ENCODE data around the gene NUP93.
"Not testable (repeated sequence)": the region's sequence is repeated elsewhere in the genome, so short reads cannot be mapped to it uniquely, and the experiment has no call there.

The NUP93 gene

GRCh38 chr16:56777482-56777881 is 47.6 kb downstream of the NUP93 start:
- DNase-seq (ENCODE audit: low read depth in 2 of 2), result no peak

- DNase-seq (ENCODE audit: low read depth in 2 of 2), result no peak
Observed at GRCh38 chr16:56779906-56780305, 50.0 kb downstream of the NUP93 start.

- DNase-seq (ENCODE audit: low read depth in 2 of 2), result no peak
Observed at GRCh38 chr16:56780646-56781045, 50.7 kb downstream of the NUP93 start.

- DNase-seq (ENCODE audit: low read depth in 2 of 2), result no peak
Observed at GRCh38 chr16:56781528-56781961, 51.6 kb downstream of the NUP93 start.

- DNase-seq (ENCODE audit: low read depth in 2 of 2), result no peak
Observed at GRCh38 chr16:56783344-56783743, 53.4 kb downstream of the NUP93 start.

- DNase-seq (ENCODE audit: low read depth in 2 of 2), result no peak
Observed at GRCh38 chr16:56785317-56785716, 55.4 kb downstream of the NUP93 start.

GRCh38 chr16:56787167-56787566 is 57.2 kb downstream of the NUP93 start:
- DNase-seq (ENCODE audit: low read depth in 2 of 2), result no peak

- DNase-seq (ENCODE audit: low read depth in 2 of 2), result no peak
Observed at GRCh38 chr16:56788435-56788834, 58.5 kb downstream of the NUP93 start.

- DNase-seq (ENCODE audit: low read depth in 2 of 2), result no peak
Observed at GRCh38 chr16:56789360-56789759, 59.4 kb downstream of the NUP93 start.

GRCh38 chr16:56792967-56793366 is 63.0 kb downstream of the NUP93 start:
- no peak for DNase-seq (ENCODE audit: low read depth in 2 of 2)

- no peak for DNase-seq (ENCODE audit: low read depth in 2 of 2)
Observed at GRCh38 chr16:56793492-56793891, 63.6 kb downstream of the NUP93 start.

- no peak for DNase-seq (ENCODE audit: low read depth in 2 of 2)
Observed at GRCh38 chr16:56795011-56795410, 65.1 kb downstream of the NUP93 start.

GRCh38 chr16:56797038-56797437 is 67.1 kb downstream of the NUP93 start:
- DNase-seq (ENCODE audit: low read depth in 2 of 2), result not testable (repeated sequence)

- no peak for DNase-seq (ENCODE audit: low read depth in 2 of 2)
Observed at GRCh38 chr16:56797861-56798260, 67.9 kb downstream of the NUP93 start.

- no peak for DNase-seq (ENCODE audit: low read depth in 2 of 2)
Observed at GRCh38 chr16:56798955-56799354, 69.0 kb downstream of the NUP93 start.

GRCh38 chr16:56800355-56800754 is 70.4 kb downstream of the NUP93 start:
- no peak for DNase-seq (ENCODE audit: low read depth in 2 of 2)

- DNase-seq (ENCODE audit: low read depth in 2 of 2), result no peak
Observed at GRCh38 chr16:56801762-56802161, 71.8 kb downstream of the NUP93 start.

- DNase-seq (ENCODE audit: low read depth in 2 of 2), result no peak
Observed at GRCh38 chr16:56807011-56807675, 77.2 kb downstream of the NUP93 start.

- not testable (repeated sequence) for DNase-seq (ENCODE audit: low read depth in 2 of 2)
Observed at GRCh38 chr16:56807676-56808067, 77.7 kb downstream of the NUP93 start.

GRCh38 chr16:56810954-56811353 is 81.0 kb downstream of the NUP93 start:
- no peak for DNase-seq (ENCODE audit: low read depth in 2 of 2)

GRCh38 chr16:56811602-56812001 is 81.7 kb downstream of the NUP93 start:
- not testable (repeated sequence) for DNase-seq (ENCODE audit: low read depth in 2 of 2)

- no peak for DNase-seq (ENCODE audit: low read depth in 2 of 2)
Observed at GRCh38 chr16:56812884-56813283, 83.0 kb downstream of the NUP93 start.

- DNase-seq (ENCODE audit: low read depth in 2 of 2), result no peak
Observed at GRCh38 chr16:56814537-56815432, 84.9 kb downstream of the NUP93 start.

Measured in stimulated activated CD8-positive, alpha-beta memory T cell treated with anti-CD3 and anti-CD28 coated beads, Interleukin-7, amount 100 ng/mL, for 1 hour (primary cell).